HepG2 (cell line): ENCODE data around the gene FIBP. TPM values are rescaled to one million over a fixed set of nuclear protein-coding genes. Genes with fewer than 3 reads are reported as not detected.

ENCODE experiments used
- ATF7 ChIP-seq, 2 experiments: fragments of 450-650 bp in 1 of 2; sonication (generic) in 1 of 2; formaldehyde crosslinking in 1 of 2; IDR thresholded peaks; 2 replicates each; pipeline versions ENCODE4 v1.4.0 to v1.6.1; 2016 to 2020; ENCODE audit warnings: antibody characterized with exemption in 1 of 2, mild to moderate bottlenecking in 1 of 2, missing genetic modification reagents in 1 of 2
- FOSL1 ChIP-seq: sonication (generic); formaldehyde crosslinking; IDR thresholded peaks from 2 replicates; pipeline ENCODE4 v1.9.0; 2021; ENCODE audit warnings: missing genetic modification reagents, borderline replicate concordance
- GATAD1 ChIP-seq: IDR thresholded peaks from 2 replicates; pipeline ENCODE4 v1.6.1; 2016; ENCODE audit warnings: missing genetic modification reagents, missing compliant biosample characterization
- GRHL1 ChIP-seq: sonication (generic); formaldehyde crosslinking; conservative IDR thresholded peaks from 2 replicates; pipeline ENCODE4 v1.8.0; 2022; ENCODE audit warnings: missing genetic modification reagents
- HDAC2 ChIP-seq: sonication (generic); formaldehyde crosslinking; IDR thresholded peaks from 2 replicates; pipeline ENCODE4 v1.4.0; 2020; ENCODE audit warnings: missing genetic modification reagents
- ISL2 ChIP-seq: sonication (generic); formaldehyde crosslinking; IDR thresholded peaks from 2 replicates; pipeline ENCODE4 v1.5.0; 2020; ENCODE audit warnings: missing genetic modification reagents
- MTA1 ChIP-seq: sonication (generic); formaldehyde crosslinking; IDR thresholded peaks from 2 replicates; pipeline ENCODE4 v1.4.0; 2020; ENCODE audit warnings: missing genetic modification reagents, mild to moderate bottlenecking, borderline replicate concordance
- PHF8 ChIP-seq: sonication (generic); formaldehyde crosslinking; IDR thresholded peaks from 2 replicates; pipeline ENCODE4 v1.5.0; 2020; ENCODE audit warnings: missing genetic modification reagents
- RBM39 ChIP-seq: fragments of 200-400 bp; formaldehyde crosslinking; IDR thresholded peaks from one replicate; pipeline ENCODE4 v1.6.1; 2018; ENCODE audit warnings: antibody characterized with exemption, mild to moderate bottlenecking, low read depth, low read length; ENCODE audit not compliant: poor library complexity, severe bottlenecking
- THRA ChIP-seq: sonication (generic); formaldehyde crosslinking; IDR thresholded peaks from 2 replicates; pipeline ENCODE4 v1.4.0; 2020; ENCODE audit warnings: missing genetic modification reagents, borderline replicate concordance
- YEATS4 ChIP-seq: sonication (generic); formaldehyde crosslinking; IDR thresholded peaks from 2 replicates; pipeline ENCODE4 v1.4.0; 2020; ENCODE audit warnings: missing genetic modification reagents, borderline replicate concordance
- ZNF101 ChIP-seq: sonication (generic); formaldehyde crosslinking; IDR thresholded peaks from 2 replicates; pipeline ENCODE4 v1.4.0; 2020; ENCODE audit warnings: mild to moderate bottlenecking, low read depth, missing genetic modification reagents, borderline replicate concordance
- ZNF281 ChIP-seq: sonication (generic); formaldehyde crosslinking; IDR thresholded peaks from 2 replicates; pipeline ENCODE4 v1.4.0; 2020; ENCODE audit warnings: missing genetic modification reagents, borderline replicate concordance
- ZNF326 ChIP-seq: sonication (generic); formaldehyde crosslinking; IDR thresholded peaks from 2 replicates; pipeline ENCODE4 v1.4.0; 2020; ENCODE audit warnings: missing genetic modification reagents, borderline replicate concordance
- ZNF446 ChIP-seq: sonication (generic); formaldehyde crosslinking; IDR thresholded peaks from 2 replicates; pipeline ENCODE4 v1.5.0; 2020; ENCODE audit warnings: mild to moderate bottlenecking, missing genetic modification reagents
- ZNF776 ChIP-seq: sonication (generic); formaldehyde crosslinking; IDR thresholded peaks from 2 replicates; pipeline ENCODE4 v1.4.0; 2020; ENCODE audit warnings: mild to moderate bottlenecking, missing genetic modification reagents
- ZSCAN31 ChIP-seq: sonication (generic); formaldehyde crosslinking; IDR thresholded peaks from 2 replicates; pipeline ENCODE4 v1.5.0; 2020; ENCODE audit warnings: low read depth, mild to moderate bottlenecking, missing genetic modification reagents
- polyA plus RNA-seq, 8 experiments: library from polyadenylated mRNA; depleted of rRNA in 3 of 8; stranded (reverse) in 7 of 8; unstranded in 1 of 8; fragments of >200 nt; fragmentation: Illumina TruSeq in 4 of 8; extraction: Trizol in 4 of 8; gene quantifications; 2 replicates each; pipeline versions ENCODE4 v1.2.1 to v1.2.3, GENCODE V29; 2011 to 2016; ENCODE audit warnings: low read depth in 4 of 8, missing spikeins in 1 of 8, mixed read lengths in 1 of 8; ENCODE audit not compliant: insufficient read depth in 1 of 8
- total RNA-seq, 5 experiments: library from RNA; depleted of rRNA; stranded (reverse); fragments of >200 nt; fragmentation: Illumina TruSeq; extraction: Trizol; gene quantifications; 2 replicates each; pipeline ENCODE4 v1.2.3, GENCODE V29; 2016; ENCODE audit warnings: low read depth in 1 of 5
- TF ChIP-seq, protein P1 (sequence below): sonication (generic); formaldehyde crosslinking; IDR thresholded peaks from 2 replicates; pipeline ENCODE4 v1.4.0; 2020; ENCODE audit warnings: low read depth, missing genetic modification reagents
- TF ChIP-seq, protein P2 (sequence below): sonication (generic); formaldehyde crosslinking; IDR thresholded peaks from 2 replicates; pipeline ENCODE4 v1.8.1; 2023; ENCODE audit warnings: mild to moderate bottlenecking, missing genetic modification reagents

FIBP gene
- total and polyA plus RNA-seq, 2 of the 13 experiments (the other 11 are each of a cell fraction or from before 2014, with no cell fraction given): 42.9 to 62.1 TPM

DNA sequence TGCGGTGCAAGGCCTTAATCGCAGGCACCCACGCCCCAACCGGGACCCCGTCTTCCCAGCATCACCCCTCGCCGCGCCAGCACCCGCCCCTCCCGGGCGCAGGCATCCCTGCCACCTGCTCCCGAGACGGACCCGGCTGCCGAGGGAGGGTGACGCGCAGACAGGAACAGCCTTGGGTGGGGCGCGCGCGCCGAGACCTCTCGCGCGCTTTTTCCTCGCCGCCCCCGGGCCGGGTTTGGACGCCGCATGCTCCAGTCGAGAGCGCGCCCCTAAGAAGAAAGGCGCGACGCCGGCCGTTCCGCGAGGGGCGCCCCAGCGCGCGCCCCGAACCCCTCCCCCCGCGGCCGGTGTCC is 30.8 kb downstream of the FIBP start (continued):
- no peak for TF ChIP-seq MTA1
- no peak for TF ChIP-seq PHF8 (CRISPR knock-in tag)
- no peak for TF ChIP-seq GATAD1
- no peak for TF ChIP-seq HDAC2
- TF ChIP-seq FOSL1 (CRISPR knock-in tag): no peak
- no peak for TF ChIP-seq ZNF281
- TF ChIP-seq GRHL1 (CRISPR knock-in tag): no peak
- no peak for TF ChIP-seq ZNF446 (CRISPR knock-in tag)
- 0 out of 2 replicates have a peak, but pooled peaks have one; percentile 30 for TF ChIP-seq YEATS4 (CRISPR knock-in tag)
- no peak for TF ChIP-seq ATF7 (IDR thresholded peaks at IDR 0.05)
- TF ChIP-seq ATF7 (CRISPR knock-in tag; IDR thresholded peaks at IDR 0.05): no peak
- peak; percentile 78 for TF ChIP-seq RBM39
- TF ChIP-seq ZNF776 (CRISPR knock-in tag): no peak
- TF ChIP-seq, protein P1, sequence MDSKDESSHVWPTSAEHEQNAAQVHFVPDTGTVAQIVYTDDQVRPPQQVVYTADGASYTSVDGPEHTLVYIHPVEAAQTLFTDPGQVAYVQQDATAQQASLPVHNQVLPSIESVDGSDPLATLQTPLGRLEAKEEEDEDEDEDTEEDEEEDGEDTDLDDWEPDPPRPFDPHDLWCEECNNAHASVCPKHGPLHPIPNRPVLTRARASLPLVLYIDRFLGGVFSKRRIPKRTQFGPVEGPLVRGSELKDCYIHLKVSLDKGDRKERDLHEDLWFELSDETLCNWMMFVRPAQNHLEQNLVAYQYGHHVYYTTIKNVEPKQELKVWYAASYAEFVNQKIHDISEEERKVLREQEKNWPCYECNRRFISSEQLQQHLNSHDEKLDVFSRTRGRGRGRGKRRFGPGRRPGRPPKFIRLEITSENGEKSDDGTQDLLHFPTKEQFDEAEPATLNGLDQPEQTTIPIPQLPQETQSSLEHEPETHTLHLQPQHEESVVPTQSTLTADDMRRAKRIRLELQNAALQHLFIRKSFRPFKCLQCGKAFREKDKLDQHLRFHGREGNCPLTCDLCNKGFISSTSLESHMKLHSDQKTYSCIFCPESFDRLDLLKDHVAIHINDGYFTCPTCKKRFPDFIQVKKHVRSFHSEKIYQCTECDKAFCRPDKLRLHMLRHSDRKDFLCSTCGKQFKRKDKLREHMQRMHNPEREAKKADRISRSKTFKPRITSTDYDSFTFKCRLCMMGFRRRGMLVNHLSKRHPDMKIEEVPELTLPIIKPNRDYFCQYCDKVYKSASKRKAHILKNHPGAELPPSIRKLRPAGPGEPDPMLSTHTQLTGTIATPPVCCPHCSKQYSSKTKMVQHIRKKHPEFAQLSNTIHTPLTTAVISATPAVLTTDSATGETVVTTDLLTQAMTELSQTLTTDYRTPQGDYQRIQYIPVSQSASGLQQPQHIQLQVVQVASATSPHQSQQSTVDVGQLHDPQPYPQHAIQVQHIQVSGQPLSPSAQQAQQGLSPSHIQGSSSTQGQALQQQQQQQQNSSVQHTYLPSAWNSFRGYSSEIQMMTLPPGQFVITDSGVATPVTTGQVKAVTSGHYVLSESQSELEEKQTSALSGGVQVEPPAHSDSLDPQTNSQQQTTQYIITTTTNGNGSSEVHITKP (CRISPR knock-in tag): no peak
- TF ChIP-seq ISL2: no peak
- no peak for TF ChIP-seq ZNF326
- TF ChIP-seq ZSCAN31 (CRISPR knock-in tag): no peak
- TF ChIP-seq ZNF101 (CRISPR knock-in tag): no peak
- no peak for TF ChIP-seq THRA (CRISPR knock-in tag)
- TF ChIP-seq, protein P2, sequence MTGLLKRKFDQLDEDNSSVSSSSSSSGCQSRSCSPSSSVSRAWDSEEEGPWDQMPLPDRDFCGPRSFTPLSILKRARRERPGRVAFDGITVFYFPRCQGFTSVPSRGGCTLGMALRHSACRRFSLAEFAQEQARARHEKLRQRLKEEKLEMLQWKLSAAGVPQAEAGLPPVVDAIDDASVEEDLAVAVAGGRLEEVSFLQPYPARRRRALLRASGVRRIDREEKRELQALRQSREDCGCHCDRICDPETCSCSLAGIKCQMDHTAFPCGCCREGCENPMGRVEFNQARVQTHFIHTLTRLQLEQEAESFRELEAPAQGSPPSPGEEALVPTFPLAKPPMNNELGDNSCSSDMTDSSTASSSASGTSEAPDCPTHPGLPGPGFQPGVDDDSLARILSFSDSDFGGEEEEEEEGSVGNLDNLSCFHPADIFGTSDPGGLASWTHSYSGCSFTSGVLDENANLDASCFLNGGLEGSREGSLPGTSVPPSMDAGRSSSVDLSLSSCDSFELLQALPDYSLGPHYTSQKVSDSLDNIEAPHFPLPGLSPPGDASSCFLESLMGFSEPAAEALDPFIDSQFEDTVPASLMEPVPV (CRISPR knock-in tag): peak; percentile 15; the same call in 1 of the 2 replicates
